MM.1S (cell line): ENCODE data around the gene ANKS1B.
A peak's percentile ranks its signal among the peaks of the same experiment; 100 is the strongest.

Experiments used
- DNase-seq: peaks from one replicate; pipeline ENCODE4 v3.0.0-alpha.2; 2015
- H2AFZ ChIP-seq: fragments of 300-600 bp; sonication (generic); 2 replicates; pipeline ENCODE4 v1.6.0; 2016; ENCODE audit warnings: antibody characterized with exemption, low read length
- H3F3A ChIP-seq: fragments of 300-600 bp; sonication (generic); 2 replicates; pipeline ENCODE4 v1.6.1; 2016; ENCODE audit warnings: mild to moderate bottlenecking, antibody characterized with exemption, low read length, moderate library complexity, mixed read lengths; ENCODE audit not compliant: insufficient read depth
- H3K27ac ChIP-seq: fragments of 300-600 bp; sonication (generic); 2 replicates; pipeline ENCODE4 v1.5.1; 2016; ENCODE audit warnings: mild to moderate bottlenecking, low read length
- H3K27me3 ChIP-seq: fragments of 300-600 bp; sonication (generic); replicated peaks from 2 replicates; pipeline ENCODE4 v1.6.0; 2016; ENCODE audit warnings: low read length; ENCODE audit not compliant: insufficient read depth
- H3K36me3 ChIP-seq: fragments of 300-600 bp; sonication (generic); replicated peaks from 2 replicates; pipeline ENCODE4 v1.6.1; 2016; ENCODE audit warnings: mild to moderate bottlenecking, low read length, mixed read lengths; ENCODE audit not compliant: insufficient read depth
- H3K4me1 ChIP-seq: fragments of 300-600 bp; sonication (generic); 2 replicates; pipeline ENCODE4 v1.6.1; 2016; ENCODE audit warnings: low read length, mixed read lengths
- H3K4me2 ChIP-seq: fragments of 300-600 bp; sonication (generic); 2 replicates; pipeline ENCODE4 v1.6.0; 2016; ENCODE audit warnings: low read depth, low read length
- H3K4me3 ChIP-seq: fragments of 300-600 bp; sonication (generic); 2 replicates; pipeline ENCODE4 v1.5.1; 2016; ENCODE audit warnings: low read length, mixed read lengths
- H3K79me2 ChIP-seq: fragments of 300-600 bp; sonication (generic); 2 replicates; pipeline ENCODE4 v1.6.1; 2016; ENCODE audit warnings: mixed run types, low read length, mixed read lengths
- H3K9ac ChIP-seq: fragments of 300-600 bp; sonication (generic); 2 replicates; pipeline ENCODE4 v1.6.1; 2016; ENCODE audit warnings: low read length, mixed read lengths
- H3K9me2 ChIP-seq: fragments of 300-600 bp; sonication (generic); replicated peaks from 2 replicates; pipeline ENCODE4 v1.6.1; 2016; ENCODE audit warnings: mild to moderate bottlenecking, low read length, mixed read lengths; ENCODE audit not compliant: insufficient read depth
- H3K9me3 ChIP-seq: fragments of 300-600 bp; sonication (generic); replicated peaks from 2 replicates; pipeline ENCODE4 v1.6.1; 2016; ENCODE audit warnings: mild to moderate bottlenecking, low read length, mixed read lengths; ENCODE audit not compliant: insufficient read depth
- H4K20me1 ChIP-seq: fragments of 300-600 bp; sonication (generic); 2 replicates; pipeline ENCODE4 v1.6.1; 2016; ENCODE audit warnings: mild to moderate bottlenecking, low read length, moderate library complexity, mixed read lengths; ENCODE audit not compliant: insufficient read depth
- CTCF ChIP-seq: fragments of 300-600 bp; sonication (generic); IDR thresholded peaks from 2 replicates; pipeline ENCODE4 v1.5.1; 2016; ENCODE audit warnings: antibody characterized with exemption, low read length, mixed read lengths
- EZH2 ChIP-seq: fragments of 300-600 bp; sonication (generic); optimal IDR thresholded peaks from 2 replicates; pipeline ENCODE3; 2017; ENCODE audit warnings: low read depth, mild to moderate bottlenecking, antibody characterized with exemption, low read length, mixed read lengths
- EZH2phosphoT487 ChIP-seq: fragments of 300-600 bp; sonication (generic); IDR thresholded peaks from 2 replicates; pipeline ENCODE4 v1.6.1; 2018; ENCODE audit warnings: antibody characterized with exemption, low read length

ANKS1B gene

GRCh38 chr12:99017971-99018370, 966.8 kb downstream of the ANKS1B start:
- Histone ChIP-seq H3K4me1 (no peaks in the 10 kb centered on the region), H3F3A (no peaks in the 10 kb centered on the region), H3K4me3 (no peak overlapping the region), H3K4me2 (no peak overlapping the region), H2AFZ (no peak overlapping the region), H3K9ac (no peak overlapping the region), H3K79me2 (no peaks in the 10 kb centered on the region), H3K9me3 (no peaks in the 10 kb centered on the region), H3K36me3 (no peaks in the 10 kb centered on the region; the same call in 1 of the 2 replicates), H4K20me1 (no peaks in the 10 kb centered on the region), H3K27ac (no peak overlapping the region), H3K27me3 (no peaks in the 10 kb centered on the region), H3K9me2 (no peaks in the 10 kb centered on the region)
- no peak for TF ChIP-seq EZH2
- TF ChIP-seq CTCF, result no peak
- no peak for TF ChIP-seq EZH2phosphoT487
- no peak for DNase-seq

- Histone ChIP-seq H3K4me3 (no peak overlapping the region), H3F3A (no peaks in the 10 kb centered on the region), H3K9me3 (no peaks in the 10 kb centered on the region), H3K4me1 (no peaks in the 10 kb centered on the region), H3K9ac (no peak overlapping the region), H3K9me2 (no peaks in the 10 kb centered on the region), H3K4me2 (no peak overlapping the region), H3K79me2 (no peaks in the 10 kb centered on the region), H4K20me1 (no peaks in the 10 kb centered on the region), H3K27ac (no peak overlapping the region), H3K27me3 (no peaks in the 10 kb centered on the region), H2AFZ (0 out of 2 replicates have a peak overlapping the region, but pooled peaks have one; percentile 8), H3K36me3 (no peaks in the 10 kb centered on the region)
- TF ChIP-seq EZH2 (no peak), CTCF (no peak), EZH2phosphoT487 (no peak)
- DNase-seq, result no peak
These were observed 975.0 kb downstream of the ANKS1B start for GRCh38 chr12:99009654-99010296.

- no peaks in the 10 kb centered on the region for H3K9me2 ChIP-seq
- no peaks in the 10 kb centered on the region for H3K79me2 ChIP-seq
- no peaks in the 10 kb centered on the region for H4K20me1 ChIP-seq
- H3K9ac ChIP-seq, result no peak overlapping the region
- no peak overlapping the region for H2AFZ ChIP-seq
- DNase-seq, result no peak
- H3F3A ChIP-seq, result no peaks in the 10 kb centered on the region
- no peak overlapping the region for H3K27ac ChIP-seq
- no peaks in the 10 kb centered on the region for H3K36me3 ChIP-seq
- no peaks in the 10 kb centered on the region for H3K9me3 ChIP-seq
- H3K4me3 ChIP-seq, result no peak overlapping the region
- no peak for TF ChIP-seq CTCF
- H3K27me3 ChIP-seq, result no peaks in the 10 kb centered on the region
- no peaks in the 10 kb centered on the region for H3K4me1 ChIP-seq
- no peak overlapping the region for H3K4me2 ChIP-seq
These were observed 979.1 kb downstream of the ANKS1B start for GRCh38 chr12:99005601-99006000.
